Mucosa of descending colon (tissue), 3 donors: ENCODE data around the gene FOXL3. TPM values are rescaled to one million over a fixed set of nuclear protein-coding genes. Genes with fewer than 3 reads are reported as not detected.

Experiments used
- ATAC-seq: fragments of 200-7000 bp; cut with Tn5 transposase; one replicate; pipeline ENCODE4 v1.9.1; 2020; ENCODE audit warnings: mild to moderate bottlenecking, moderate library complexity
- DNase-seq, 3 donors: peaks; one replicate each; pipeline ENCODE4 v3.0.0-alpha.2; 2020
- H3K36me3 ChIP-seq: fragments of 200-600 bp; one replicate; pipeline ENCODE4 v1.8.0; 2021; ENCODE audit warnings: low read depth, mild to moderate bottlenecking
- H3K4me1 ChIP-seq: fragments of 200-600 bp; one replicate; pipeline ENCODE4 v1.8.0; 2021; ENCODE audit warnings: low read depth, mild to moderate bottlenecking
- H3K4me3 ChIP-seq: fragments of 200-600 bp; one replicate; pipeline ENCODE4 v1.8.0; 2021; ENCODE audit warnings: mild to moderate bottlenecking
- H3K9me3 ChIP-seq: fragments of 200-600 bp; one replicate; pipeline ENCODE4 v1.8.0; 2021; ENCODE audit warnings: mild to moderate bottlenecking
- CTCF ChIP-seq: fragments of 200-600 bp; IDR thresholded peaks from one replicate; pipeline ENCODE4 v1.8.0; 2022; ENCODE audit warnings: antibody characterized with exemption, mild to moderate bottlenecking
- intact Hi-C, 2 donors: fragments of 100-400 bp; cut with DNase I in 1 of 2; cut with micrococcal nuclease in 1 of 2; formaldehyde crosslinking; loops; one replicate each; pipeline versions ENCODE4 v1.11.0 to v1.11.1; 2022; cut with DNase I, micrococcal nuclease
- total RNA-seq, 3 donors: library from RNA; stranded (reverse); fragmentation: NEBNext Ultra II Directional in 2 of 3; extraction: Animal tissue kit (Norgen Biotek cat#: 25700) in 2 of 3; gene quantifications; one replicate each; pipeline versions ENCODE4 v1.2.1 to v1.2.4, GENCODE V29; 2021 to 2023
- donor health status: DM: no; HTN: no; CAD: no; lungs with moderate emphysema.
- donor health status: DM: no; HTN: no; CAD: no.
- donor health status: DM: no; HTN: yes; CAD: no.

Gene FOXL3
- total RNA-seq, 3 donors from 2014 or later: 0.43 TPM; not detected in 2

GRCh38 chr7:245574-246295 lies 44.2 kb upstream of the FOXL3 start:
- TF ChIP-seq CTCF: no peak
- Histone ChIP-seq H3K4me1 (no peaks in the 10 kb centered on the region), H3K9me3 (no peaks in the 10 kb centered on the region), H3K4me3 (no peak overlapping the region), H3K36me3 (no peaks in the 10 kb centered on the region)
- no peak for DNase-seq
- intact Hi-C loops: no loop called here
- peak; percentile 24 for ATAC-seq

- H3K4me1 ChIP-seq: no peaks in the 10 kb centered on the region
- TF ChIP-seq CTCF: no peak
- ATAC-seq: no peak
- H3K4me3 ChIP-seq: no peak overlapping the region
- H3K9me3 ChIP-seq: no peaks in the 10 kb centered on the region
- intact Hi-C loops: no loop called here
- DNase-seq: no peak
- H3K36me3 ChIP-seq: no peaks in the 10 kb centered on the region
Measured at GRCh38 chr7:246451-246850, 43.5 kb upstream of the FOXL3 start.

GRCh38 chr7:247181-247580 lies 42.8 kb upstream of the FOXL3 start:
- ATAC-seq (peak; percentile 8), DNase-seq (no peak)

GRCh38 chr7:247636-248035 lies 42.3 kb upstream of the FOXL3 start:
- H3K36me3 ChIP-seq: no peaks in the 10 kb centered on the region
- no peaks in the 10 kb centered on the region for H3K4me1 ChIP-seq
- no peaks in the 10 kb centered on the region for H3K9me3 ChIP-seq
- ATAC-seq: no peak
- no peak overlapping the region for H3K4me3 ChIP-seq
- intact Hi-C loops: no loop called here
- no peak for DNase-seq
- TF ChIP-seq CTCF: no peak

More at GRCh38 chr7:247181-247580, 42.8 kb upstream of the FOXL3 start:
- TF ChIP-seq CTCF: no peak
- intact Hi-C loops: no loop called here
- no peaks in the 10 kb centered on the region for H3K4me1 ChIP-seq
- no peak overlapping the region for H3K4me3 ChIP-seq
- H3K36me3 ChIP-seq: no peaks in the 10 kb centered on the region
- no peaks in the 10 kb centered on the region for H3K9me3 ChIP-seq

- intact Hi-C loops: no loop called here
- TF ChIP-seq CTCF: no peak
- Histone ChIP-seq H3K36me3 (no peaks in the 10 kb centered on the region), H3K4me3 (no peak overlapping the region), H3K4me1 (no peaks in the 10 kb centered on the region), H3K9me3 (no peaks in the 10 kb centered on the region)
- no peak for DNase-seq
- ATAC-seq: no peak
Measured at GRCh38 chr7:248732-249435, 41.1 kb upstream of the FOXL3 start.
